ENCODE results near the gene PIK3R1. TPM values are rescaled to one million over a fixed set of nuclear protein-coding genes. Genes with fewer than 3 reads are reported as not detected.

Gene PIK3R1
- total and polyA plus RNA-seq, 8 donors: 9.2 to 280 (median 52.3) TPM

DNA sequence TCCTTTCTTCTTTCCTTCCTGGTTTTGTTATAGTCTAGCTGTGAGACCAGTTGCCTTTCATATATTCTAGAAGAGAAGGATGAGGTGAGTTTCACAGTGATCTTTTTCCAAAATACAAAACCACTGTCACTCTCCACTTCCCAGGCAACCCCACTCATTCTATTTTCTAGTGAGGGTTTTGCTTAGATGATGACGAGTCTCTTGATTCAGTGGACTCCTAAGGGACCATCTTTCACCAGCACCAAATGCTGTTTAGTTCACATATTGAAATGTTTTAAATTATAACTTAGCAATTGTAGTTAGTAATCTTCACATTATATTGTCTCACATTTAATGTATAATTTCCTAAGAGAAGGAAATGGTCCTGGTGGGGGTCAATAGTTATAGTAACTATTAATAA is 25.2 kb downstream of the PIK3R1 start:
- Histone ChIP-seq H3K4me1 (peaks cover 13 to 97% (median 66%) of the 10 kb centered on the region in 4 donors), H3K4me3 (no peak overlapping the region), H3K36me3 (no peaks in the 10 kb centered on the region), H3K9me3 (no peaks in the 10 kb centered on the region), H3K27me3 (no peaks in the 10 kb centered on the region), H3K27ac (peak overlapping the region in 4 of 5 donors; percentile 29 to 61 (median 53))
- intact Hi-C loops (cut with DNase I; ENCODE audit: low total_unique reads): no loop called here
- DNase-seq: no peak
- no peak for TF ChIP-seq EP300 (IDR thresholded peaks at IDR 0.05)
- TF ChIP-seq, protein P1, sequence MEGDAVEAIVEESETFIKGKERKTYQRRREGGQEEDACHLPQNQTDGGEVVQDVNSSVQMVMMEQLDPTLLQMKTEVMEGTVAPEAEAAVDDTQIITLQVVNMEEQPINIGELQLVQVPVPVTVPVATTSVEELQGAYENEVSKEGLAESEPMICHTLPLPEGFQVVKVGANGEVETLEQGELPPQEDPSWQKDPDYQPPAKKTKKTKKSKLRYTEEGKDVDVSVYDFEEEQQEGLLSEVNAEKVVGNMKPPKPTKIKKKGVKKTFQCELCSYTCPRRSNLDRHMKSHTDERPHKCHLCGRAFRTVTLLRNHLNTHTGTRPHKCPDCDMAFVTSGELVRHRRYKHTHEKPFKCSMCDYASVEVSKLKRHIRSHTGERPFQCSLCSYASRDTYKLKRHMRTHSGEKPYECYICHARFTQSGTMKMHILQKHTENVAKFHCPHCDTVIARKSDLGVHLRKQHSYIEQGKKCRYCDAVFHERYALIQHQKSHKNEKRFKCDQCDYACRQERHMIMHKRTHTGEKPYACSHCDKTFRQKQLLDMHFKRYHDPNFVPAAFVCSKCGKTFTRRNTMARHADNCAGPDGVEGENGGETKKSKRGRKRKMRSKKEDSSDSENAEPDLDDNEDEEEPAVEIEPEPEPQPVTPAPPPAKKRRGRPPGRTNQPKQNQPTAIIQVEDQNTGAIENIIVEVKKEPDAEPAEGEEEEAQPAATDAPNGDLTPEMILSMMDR (IDR thresholded peaks at IDR 0.05): no peak
- no peak for TF ChIP-seq POLR2AphosphoS5 (IDR thresholded peaks at IDR 0.05)
- no peak for TF ChIP-seq POLR2A (IDR thresholded peaks at IDR 0.05)
- WGBS, 5 donors: 58 to 75% (median 73%) methylated on average over 1 of the region's 1 CpG

DNA sequence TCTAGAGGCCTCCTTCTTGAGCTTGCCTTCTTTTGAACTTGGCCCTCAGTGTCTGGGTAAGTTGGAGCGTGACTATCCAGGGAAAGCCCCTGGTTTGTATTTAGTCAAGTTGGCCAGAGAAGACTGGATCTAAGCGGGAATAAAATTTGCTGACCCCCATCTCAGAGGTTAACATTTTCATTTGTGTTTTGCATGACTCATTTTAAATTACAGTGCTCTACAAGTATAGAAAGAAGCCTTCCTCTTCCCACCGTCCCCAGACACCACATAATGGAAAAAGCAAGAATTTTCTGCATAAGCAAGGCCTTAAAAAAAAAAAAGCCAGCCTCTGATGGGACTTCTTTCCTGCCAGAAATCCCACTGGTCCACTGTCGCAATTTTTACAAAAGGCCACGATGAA is 27.2 kb downstream of the PIK3R1 start:
- 58 to 83% (median 72%) methylated on average over 5 of the region's 5 CpGs for WGBS, 5 donors

DNA sequence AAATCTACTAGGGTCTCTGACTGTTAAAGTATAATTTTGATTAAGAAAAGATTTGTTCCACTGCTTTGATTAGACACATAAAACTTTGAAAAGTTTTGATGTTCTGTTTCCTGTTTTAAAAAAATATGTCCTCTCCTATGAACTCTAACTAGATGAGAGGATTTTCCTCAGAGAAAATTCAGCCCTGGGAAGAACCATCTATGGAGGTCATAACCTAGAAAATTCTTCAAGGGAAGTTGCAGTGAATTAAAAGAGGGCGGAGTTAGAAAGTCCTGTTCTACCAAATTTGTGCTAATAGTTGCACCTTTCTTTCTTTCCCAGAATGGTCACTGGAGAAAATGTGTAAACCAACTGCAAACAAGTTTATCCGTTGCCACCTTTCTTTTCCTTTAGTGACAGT is 27.7 kb downstream of the PIK3R1 start:
- no peak for DNase-seq
- no peak overlapping the region for H3K4me3 ChIP-seq
- TF ChIP-seq, protein P1 (IDR thresholded peaks at IDR 0.05): no peak
- TF ChIP-seq POLR2A (IDR thresholded peaks at IDR 0.05) (no peak), EP300 (IDR thresholded peaks at IDR 0.05) (no peak), POLR2AphosphoS5 (IDR thresholded peaks at IDR 0.05) (no peak)
- intact Hi-C loops (cut with DNase I; ENCODE audit: low total_unique reads): no loop called here
- H3K9me3 ChIP-seq: no peaks in the 10 kb centered on the region
- H3K27me3 ChIP-seq: no peaks in the 10 kb centered on the region
- peaks cover 8 to 89% (median 60%) of the 10 kb centered on the region in 4 donors for H3K4me1 ChIP-seq
- WGBS, 5 donors: 76 to 91% (median 87%) methylated on average over 2 of the region's 2 CpGs
- H3K27ac ChIP-seq: peak overlapping the region in 3 of 5 donors; percentile 17 to 46 (median 21)
- no peaks in the 10 kb centered on the region for H3K36me3 ChIP-seq

More for the DNA sequence above, 27.2 kb downstream of the PIK3R1 start:
- intact Hi-C loops (cut with DNase I; ENCODE audit: low total_unique reads): no loop called here
- TF ChIP-seq, protein P1 (IDR thresholded peaks at IDR 0.05): no peak
- TF ChIP-seq POLR2A (IDR thresholded peaks at IDR 0.05): no peak
- H3K4me1 ChIP-seq: peaks cover 8 to 89% (median 59%) of the 10 kb centered on the region in 4 donors
- H3K27me3 ChIP-seq: no peaks in the 10 kb centered on the region
- peak in 1 of 2 donors; percentile 48 for DNase-seq
- H3K36me3 ChIP-seq: no peaks in the 10 kb centered on the region
- H3K27ac ChIP-seq: peak overlapping the region in 3 of 5 donors; percentile 17 to 52 (median 21)
- H3K4me3 ChIP-seq: no peak overlapping the region
- H3K9me3 ChIP-seq: no peaks in the 10 kb centered on the region

DNA sequence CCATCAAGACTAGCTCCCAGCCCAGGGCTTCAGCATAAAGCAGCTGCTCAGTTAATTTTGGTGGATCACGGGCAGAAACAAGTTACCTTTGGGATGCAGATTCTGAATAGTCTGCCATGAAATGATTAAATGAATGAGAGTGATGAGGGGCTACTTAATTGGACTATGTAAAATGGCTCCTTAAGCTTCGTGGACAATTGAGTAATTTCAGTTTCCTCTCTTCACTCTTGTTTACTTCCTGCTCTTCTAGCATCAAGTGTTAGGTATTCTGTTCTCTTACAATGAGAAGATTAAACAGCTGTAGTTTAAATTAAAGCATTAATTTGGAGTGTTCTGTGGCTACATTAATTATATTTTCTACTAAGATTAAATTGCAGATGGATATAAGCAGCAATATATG is 28.1 kb downstream of the PIK3R1 start:
- intact Hi-C loops (cut with DNase I; ENCODE audit: low total_unique reads): no loop called here
- Histone ChIP-seq H3K4me1 (peaks cover 10 to 89% (median 60%) of the 10 kb centered on the region in 4 donors), H3K27ac (peak overlapping the region in 3 of 5 donors; percentile 17 to 46 (median 21)), H3K27me3 (no peaks in the 10 kb centered on the region), H3K36me3 (no peaks in the 10 kb centered on the region), H3K4me3 (no peak overlapping the region), H3K9me3 (no peaks in the 10 kb centered on the region)
- TF ChIP-seq, protein P1 (IDR thresholded peaks at IDR 0.05): no peak
- TF ChIP-seq EP300 (IDR thresholded peaks at IDR 0.05) (no peak), POLR2AphosphoS5 (IDR thresholded peaks at IDR 0.05) (no peak), POLR2A (IDR thresholded peaks at IDR 0.05) (no peak)
- 75 to 89% (median 79%) methylated on average over 2 of the region's 2 CpGs for WGBS, 5 donors
- DNase-seq: no peak

All from stomach (tissue), 9 donors.